ENCODE measurements around the gene PIP5KL1.
A peak's percentile ranks its signal among the peaks of the same experiment; 100 is the strongest.

PIP5KL1 gene

DNA sequence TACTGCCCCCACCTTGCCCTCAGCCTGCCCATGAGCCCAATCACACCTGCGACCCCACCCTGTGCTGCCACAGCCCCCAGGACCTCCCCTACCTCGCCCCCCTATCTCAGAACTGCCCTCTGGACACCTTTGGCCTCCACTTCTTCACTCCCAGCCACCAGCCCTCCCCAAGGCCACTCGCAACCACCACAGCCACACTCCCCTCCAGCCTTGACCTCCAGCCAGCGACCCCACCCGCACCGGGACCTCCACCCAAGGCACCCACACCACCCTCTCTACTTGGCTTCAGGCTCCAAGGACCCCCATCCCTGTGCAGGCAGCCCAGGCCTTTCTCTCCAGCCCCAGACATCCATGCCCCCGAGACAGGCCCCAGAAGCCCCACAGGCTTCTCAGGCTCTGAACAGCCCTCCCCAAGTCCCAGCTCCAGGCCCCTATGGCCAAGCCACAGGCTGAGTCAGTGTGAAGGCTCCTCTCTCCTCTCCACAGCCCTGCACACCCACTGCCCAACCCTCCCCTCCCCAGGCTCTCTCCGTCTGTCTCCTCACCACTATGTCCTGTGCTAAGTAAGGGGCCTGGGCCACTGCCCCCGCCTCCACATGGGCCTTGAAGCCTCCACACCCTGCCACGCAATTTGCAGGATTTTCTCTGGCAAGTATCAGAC, 55.1 kb downstream of the PIP5KL1 start:
- peak; percentile 6; the same call in 1 of the 3 replicates for ATAC-seq
- TF ChIP-seq ESRRG (CRISPR knock-in tag; IDR thresholded peaks at IDR 0.05) (no peak), OSR1 (CRISPR knock-in tag; IDR thresholded peaks at IDR 0.05) (no peak), RARB (CRISPR knock-in tag; IDR thresholded peaks at IDR 0.05) (no peak), CSDC2 (CRISPR knock-in tag; IDR thresholded peaks at IDR 0.05) (no peak), ZNF70 (CRISPR knock-in tag; IDR thresholded peaks at IDR 0.05) (no peak), SNAI2 (CRISPR knock-in tag; IDR thresholded peaks at IDR 0.05) (no peak), ZNF565 (CRISPR knock-in tag; conservative IDR thresholded peaks at IDR 0.05; ENCODE audit: low read depth) (no peak), TCF4 (CRISPR knock-in tag; IDR thresholded peaks at IDR 0.05; ENCODE audit: borderline replicate concordance) (no peak)
- TF ChIP-seq, protein P1, sequence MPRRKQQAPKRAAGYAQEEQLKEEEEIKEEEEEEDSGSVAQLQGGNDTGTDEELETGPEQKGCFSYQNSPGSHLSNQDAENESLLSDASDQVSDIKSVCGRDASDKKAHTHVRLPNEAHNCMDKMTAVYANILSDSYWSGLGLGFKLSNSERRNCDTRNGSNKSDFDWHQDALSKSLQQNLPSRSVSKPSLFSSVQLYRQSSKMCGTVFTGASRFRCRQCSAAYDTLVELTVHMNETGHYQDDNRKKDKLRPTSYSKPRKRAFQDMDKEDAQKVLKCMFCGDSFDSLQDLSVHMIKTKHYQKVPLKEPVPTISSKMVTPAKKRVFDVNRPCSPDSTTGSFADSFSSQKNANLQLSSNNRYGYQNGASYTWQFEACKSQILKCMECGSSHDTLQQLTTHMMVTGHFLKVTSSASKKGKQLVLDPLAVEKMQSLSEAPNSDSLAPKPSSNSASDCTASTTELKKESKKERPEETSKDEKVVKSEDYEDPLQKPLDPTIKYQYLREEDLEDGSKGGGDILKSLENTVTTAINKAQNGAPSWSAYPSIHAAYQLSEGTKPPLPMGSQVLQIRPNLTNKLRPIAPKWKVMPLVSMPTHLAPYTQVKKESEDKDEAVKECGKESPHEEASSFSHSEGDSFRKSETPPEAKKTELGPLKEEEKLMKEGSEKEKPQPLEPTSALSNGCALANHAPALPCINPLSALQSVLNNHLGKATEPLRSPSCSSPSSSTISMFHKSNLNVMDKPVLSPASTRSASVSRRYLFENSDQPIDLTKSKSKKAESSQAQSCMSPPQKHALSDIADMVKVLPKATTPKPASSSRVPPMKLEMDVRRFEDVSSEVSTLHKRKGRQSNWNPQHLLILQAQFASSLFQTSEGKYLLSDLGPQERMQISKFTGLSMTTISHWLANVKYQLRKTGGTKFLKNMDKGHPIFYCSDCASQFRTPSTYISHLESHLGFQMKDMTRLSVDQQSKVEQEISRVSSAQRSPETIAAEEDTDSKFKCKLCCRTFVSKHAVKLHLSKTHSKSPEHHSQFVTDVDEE (CRISPR knock-in tag; IDR thresholded peaks at IDR 0.05): no peak
- TF ChIP-seq, protein P2, sequence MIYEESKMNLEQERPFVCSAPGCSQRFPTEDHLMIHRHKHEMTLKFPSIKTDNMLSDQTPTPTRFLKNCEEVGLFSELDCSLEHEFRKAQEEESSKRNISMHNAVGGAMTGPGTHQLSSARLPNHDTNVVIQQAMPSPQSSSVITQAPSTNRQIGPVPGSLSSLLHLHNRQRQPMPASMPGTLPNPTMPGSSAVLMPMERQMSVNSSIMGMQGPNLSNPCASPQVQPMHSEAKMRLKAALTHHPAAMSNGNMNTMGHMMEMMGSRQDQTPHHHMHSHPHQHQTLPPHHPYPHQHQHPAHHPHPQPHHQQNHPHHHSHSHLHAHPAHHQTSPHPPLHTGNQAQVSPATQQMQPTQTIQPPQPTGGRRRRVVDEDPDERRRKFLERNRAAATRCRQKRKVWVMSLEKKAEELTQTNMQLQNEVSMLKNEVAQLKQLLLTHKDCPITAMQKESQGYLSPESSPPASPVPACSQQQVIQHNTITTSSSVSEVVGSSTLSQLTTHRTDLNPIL (CRISPR knock-in tag; IDR thresholded peaks at IDR 0.05; ENCODE audit: low read depth): no peak
- TF ChIP-seq, protein P3, sequence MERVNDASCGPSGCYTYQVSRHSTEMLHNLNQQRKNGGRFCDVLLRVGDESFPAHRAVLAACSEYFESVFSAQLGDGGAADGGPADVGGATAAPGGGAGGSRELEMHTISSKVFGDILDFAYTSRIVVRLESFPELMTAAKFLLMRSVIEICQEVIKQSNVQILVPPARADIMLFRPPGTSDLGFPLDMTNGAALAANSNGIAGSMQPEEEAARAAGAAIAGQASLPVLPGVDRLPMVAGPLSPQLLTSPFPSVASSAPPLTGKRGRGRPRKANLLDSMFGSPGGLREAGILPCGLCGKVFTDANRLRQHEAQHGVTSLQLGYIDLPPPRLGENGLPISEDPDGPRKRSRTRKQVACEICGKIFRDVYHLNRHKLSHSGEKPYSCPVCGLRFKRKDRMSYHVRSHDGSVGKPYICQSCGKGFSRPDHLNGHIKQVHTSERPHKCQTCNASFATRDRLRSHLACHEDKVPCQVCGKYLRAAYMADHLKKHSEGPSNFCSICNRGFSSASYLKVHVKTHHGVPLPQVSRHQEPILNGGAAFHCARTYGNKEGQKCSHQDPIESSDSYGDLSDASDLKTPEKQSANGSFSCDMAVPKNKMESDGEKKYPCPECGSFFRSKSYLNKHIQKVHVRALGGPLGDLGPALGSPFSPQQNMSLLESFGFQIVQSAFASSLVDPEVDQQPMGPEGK (CRISPR knock-in tag; IDR thresholded peaks at IDR 0.05; ENCODE audit: borderline replicate concordance): no peak

- ATAC-seq: no peak
- TF ChIP-seq POU6F1 (CRISPR knock-in tag; IDR thresholded peaks at IDR 0.05; ENCODE audit: borderline replicate concordance, low read depth): no peak
- no peak for TF ChIP-seq SNAI2 (CRISPR knock-in tag; IDR thresholded peaks at IDR 0.05)
- TF ChIP-seq CSDC2 (CRISPR knock-in tag; IDR thresholded peaks at IDR 0.05): no peak
- TF ChIP-seq ZFP30 (CRISPR knock-in tag; IDR thresholded peaks at IDR 0.05): no peak
- TF ChIP-seq RARB (CRISPR knock-in tag; IDR thresholded peaks at IDR 0.05): no peak
- TF ChIP-seq ZC3H10 (CRISPR knock-in tag; IDR thresholded peaks at IDR 0.05): no peak
- TF ChIP-seq OSR1 (CRISPR knock-in tag; IDR thresholded peaks at IDR 0.05): no peak
- no peak for TF ChIP-seq CSRNP3 (CRISPR knock-in tag; IDR thresholded peaks at IDR 0.05)
- TF ChIP-seq, protein P3 (CRISPR knock-in tag; IDR thresholded peaks at IDR 0.05; ENCODE audit: borderline replicate concordance): no peak
- TF ChIP-seq, protein P1 (CRISPR knock-in tag; IDR thresholded peaks at IDR 0.05): no peak
- no peak for TF ChIP-seq ZFP3 (CRISPR knock-in tag; IDR thresholded peaks at IDR 0.05)
- TF ChIP-seq, protein P2 (CRISPR knock-in tag; IDR thresholded peaks at IDR 0.05; ENCODE audit: low read depth): no peak
- TF ChIP-seq TCF4 (CRISPR knock-in tag; IDR thresholded peaks at IDR 0.05; ENCODE audit: borderline replicate concordance): no peak
- TF ChIP-seq ZNF8 (CRISPR knock-in tag; IDR thresholded peaks at IDR 0.05): no peak
- no peak for TF ChIP-seq TOX (CRISPR knock-in tag; IDR thresholded peaks at IDR 0.05; ENCODE audit: borderline replicate concordance)
- TF ChIP-seq ARNTL (CRISPR knock-in tag; IDR thresholded peaks at IDR 0.05; ENCODE audit: borderline replicate concordance, low read depth): no peak
- no peak for TF ChIP-seq PPARA (CRISPR knock-in tag; IDR thresholded peaks at IDR 0.05; ENCODE audit: borderline replicate concordance)
- no peak for TF ChIP-seq BACH2 (CRISPR knock-in tag; IDR thresholded peaks at IDR 0.05; ENCODE audit: borderline replicate concordance)
- no peak for TF ChIP-seq ESRRG (CRISPR knock-in tag; IDR thresholded peaks at IDR 0.05)
Measured at GRCh38 chr9:127874301-127875221, 56.0 kb downstream of the PIP5KL1 start.

All from SK-N-SH treated with all-trans-retinoic acid at 6 μM for 48 hours (cell line).